PFSK-1 (cell line): Measurements from ENCODE around the gene GMDS.

Experiments used
- FOXP2 ChIP-seq: optimal IDR thresholded peaks from 2 replicates; pipeline ENCODE3; 2011; ENCODE audit warnings: borderline replicate concordance, control low read depth, inconsistent platforms; ENCODE audit not compliant: insufficient read depth; ENCODE audit errors: extremely low read length, extremely low read depth
- POLR2AphosphoS5 ChIP-seq: IDR thresholded peaks from 2 replicates; pipeline ENCODE4 v1.6.1; 2012; ENCODE audit warnings: low read depth, mild to moderate bottlenecking, control low read depth, low read length, moderate library complexity
- SIN3A ChIP-seq: IDR thresholded peaks from 2 replicates; pipeline ENCODE4 v1.6.1; 2012; ENCODE audit warnings: mild to moderate bottlenecking, low read length, moderate library complexity, borderline replicate concordance; ENCODE audit not compliant: insufficient read depth
- TAF1 ChIP-seq: IDR thresholded peaks from 2 replicates; pipeline ENCODE4 v1.6.1; 2012; ENCODE audit warnings: low read length, control low read depth, borderline replicate concordance; ENCODE audit not compliant: insufficient read depth
- TF ChIP-seq, protein P1 (sequence below), 2 experiments: IDR thresholded peaks; 2 replicates each; pipeline versions ENCODE4 v1.6.1 to v1.8.0; 2011 to 2012; ENCODE audit warnings: low read depth in 2 of 2, low read length in 2 of 2, control low read depth in 1 of 2, inconsistent platforms in 1 of 2, mild to moderate bottlenecking in 1 of 2, moderate library complexity in 1 of 2; ENCODE audit not compliant: insufficient read depth in 1 of 2

GMDS gene

GRCh38 chr6:1645466-1646185 is 599.8 kb downstream of the GMDS start:
- TF ChIP-seq POLR2AphosphoS5 (no peak), SIN3A (no peak), FOXP2 (no peak), TAF1 (no peak)
- TF ChIP-seq, protein P1, sequence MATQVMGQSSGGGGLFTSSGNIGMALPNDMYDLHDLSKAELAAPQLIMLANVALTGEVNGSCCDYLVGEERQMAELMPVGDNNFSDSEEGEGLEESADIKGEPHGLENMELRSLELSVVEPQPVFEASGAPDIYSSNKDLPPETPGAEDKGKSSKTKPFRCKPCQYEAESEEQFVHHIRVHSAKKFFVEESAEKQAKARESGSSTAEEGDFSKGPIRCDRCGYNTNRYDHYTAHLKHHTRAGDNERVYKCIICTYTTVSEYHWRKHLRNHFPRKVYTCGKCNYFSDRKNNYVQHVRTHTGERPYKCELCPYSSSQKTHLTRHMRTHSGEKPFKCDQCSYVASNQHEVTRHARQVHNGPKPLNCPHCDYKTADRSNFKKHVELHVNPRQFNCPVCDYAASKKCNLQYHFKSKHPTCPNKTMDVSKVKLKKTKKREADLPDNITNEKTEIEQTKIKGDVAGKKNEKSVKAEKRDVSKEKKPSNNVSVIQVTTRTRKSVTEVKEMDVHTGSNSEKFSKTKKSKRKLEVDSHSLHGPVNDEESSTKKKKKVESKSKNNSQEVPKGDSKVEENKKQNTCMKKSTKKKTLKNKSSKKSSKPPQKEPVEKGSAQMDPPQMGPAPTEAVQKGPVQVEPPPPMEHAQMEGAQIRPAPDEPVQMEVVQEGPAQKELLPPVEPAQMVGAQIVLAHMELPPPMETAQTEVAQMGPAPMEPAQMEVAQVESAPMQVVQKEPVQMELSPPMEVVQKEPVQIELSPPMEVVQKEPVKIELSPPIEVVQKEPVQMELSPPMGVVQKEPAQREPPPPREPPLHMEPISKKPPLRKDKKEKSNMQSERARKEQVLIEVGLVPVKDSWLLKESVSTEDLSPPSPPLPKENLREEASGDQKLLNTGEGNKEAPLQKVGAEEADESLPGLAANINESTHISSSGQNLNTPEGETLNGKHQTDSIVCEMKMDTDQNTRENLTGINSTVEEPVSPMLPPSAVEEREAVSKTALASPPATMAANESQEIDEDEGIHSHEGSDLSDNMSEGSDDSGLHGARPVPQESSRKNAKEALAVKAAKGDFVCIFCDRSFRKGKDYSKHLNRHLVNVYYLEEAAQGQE (IDR thresholded peaks at IDR 0.05; ENCODE audit: insufficient read depth in 1 of 2, low read depth in 2 of 2, low read length in 2 of 2), result no peak

DNA sequence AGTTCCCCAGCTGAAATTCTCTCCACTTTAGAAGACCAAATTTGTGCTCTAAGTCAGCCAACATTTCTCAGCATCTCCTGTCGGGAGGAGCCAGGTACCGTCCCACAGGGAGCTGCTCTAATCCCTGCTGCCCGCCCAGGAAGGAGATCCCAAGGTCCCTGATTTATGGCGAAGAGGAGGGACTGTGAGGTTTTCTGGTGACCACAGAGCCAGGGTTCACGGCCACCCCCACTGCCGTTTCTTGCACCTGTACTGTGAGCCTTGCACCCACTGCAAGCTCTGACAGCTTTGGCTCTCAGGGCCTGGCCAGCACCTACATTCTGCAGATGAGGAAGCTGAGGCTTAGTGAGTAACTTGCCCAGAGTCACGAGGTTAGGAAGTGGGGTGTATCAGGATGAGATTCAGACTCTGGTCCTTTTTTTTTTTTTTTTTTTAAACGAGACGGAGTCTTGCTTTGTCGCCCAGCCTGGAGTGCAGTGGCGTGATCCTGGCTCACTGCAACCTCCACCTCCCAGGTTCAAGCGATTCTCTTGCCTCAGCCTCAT is 600.8 kb downstream of the GMDS start:
- TF ChIP-seq FOXP2, result no peak
- no peak for TF ChIP-seq TAF1
- TF ChIP-seq, protein P1 (IDR thresholded peaks at IDR 0.05; ENCODE audit: insufficient read depth in 1 of 2, low read depth in 2 of 2, low read length in 2 of 2), result no peak
- TF ChIP-seq POLR2AphosphoS5, result no peak
- no peak for TF ChIP-seq SIN3A

GRCh38 chr6:1643830-1644445 is 601.5 kb downstream of the GMDS start:
- TF ChIP-seq POLR2AphosphoS5, result no peak
- TF ChIP-seq FOXP2, result no peak
- TF ChIP-seq, protein P1 (IDR thresholded peaks at IDR 0.05; ENCODE audit: insufficient read depth in 1 of 2, low read depth in 2 of 2, low read length in 2 of 2), result no peak
- TF ChIP-seq SIN3A, result no peak
- no peak for TF ChIP-seq TAF1

- TF ChIP-seq POLR2AphosphoS5 (no peak), TAF1 (no peak), SIN3A (no peak), FOXP2 (no peak)
- TF ChIP-seq, protein P1 (IDR thresholded peaks at IDR 0.05; ENCODE audit: insufficient read depth in 1 of 2, low read depth in 2 of 2, low read length in 2 of 2), result no peak
Measured at GRCh38 chr6:1643111-1643510, 602.3 kb downstream of the GMDS start.
